CD4-positive, alpha-beta T cell treated with Interleukin-1 beta for 1 hour (primary cell): ENCODE data around the gene ZNF814.
"Not testable (repeated sequence)": the region's sequence is repeated elsewhere in the genome, so short reads cannot be mapped to it uniquely, and the experiment has no call there.

Experiments used
- DNase-seq, 2 donors: peaks; one replicate each; pipeline ENCODE4 v3.0.0-alpha.2; 2020 to 2022

ZNF814 gene

GRCh38 chr19:57888560-57889231 lies at the start of gene ZNF814:
TSS of gene ZNF814 (minus strand) at chr19:57889037. CDS start at chr19:57888802, 235 bp downstream.
- peak; percentile 83 to 87 for DNase-seq

- DNase-seq = no peak
Measured at GRCh38 chr19:57935731-57936130, 46.9 kb upstream of the ZNF814 start.

DNA sequence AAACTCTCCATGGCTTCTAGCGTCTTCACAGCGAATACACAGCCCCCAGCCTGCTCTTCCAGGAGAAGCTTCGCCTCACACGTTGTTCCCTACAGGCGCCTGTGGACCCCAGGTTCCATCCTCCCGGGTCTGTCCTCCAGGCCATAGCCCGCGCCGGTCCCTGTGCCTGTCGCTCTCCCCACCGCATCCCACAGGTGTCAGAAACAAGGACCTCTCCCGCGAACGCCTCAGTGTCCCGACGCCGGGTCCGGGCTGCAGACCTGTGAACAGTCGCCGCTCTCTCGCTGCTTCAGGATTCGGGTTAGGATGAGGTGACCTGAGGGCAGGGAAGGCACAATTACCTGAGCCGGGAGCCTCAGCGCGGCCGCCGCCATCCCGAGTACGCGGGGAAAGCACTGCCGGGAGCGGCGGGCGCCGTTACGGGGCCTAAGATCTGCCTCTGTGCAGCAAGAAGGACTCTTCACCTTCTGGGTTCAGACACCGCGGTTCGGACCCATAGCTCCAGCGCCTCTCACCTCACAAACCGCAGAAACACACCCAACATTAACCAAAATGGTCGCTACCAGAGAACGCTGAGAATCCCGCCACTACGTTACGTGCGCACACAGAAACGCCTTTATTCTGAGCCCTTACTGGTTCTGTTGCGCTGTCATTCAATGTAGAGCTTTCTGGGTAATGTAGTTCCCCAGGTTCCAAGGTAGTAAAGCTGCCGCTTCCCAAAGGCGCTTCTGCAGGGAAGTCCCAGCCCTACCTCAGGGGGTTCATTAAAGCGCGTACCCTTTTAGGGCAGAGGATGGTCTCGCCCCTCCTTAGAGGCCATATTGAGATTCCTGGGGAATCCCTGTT lies 46.2 kb upstream of the ZNF814 start, which contains the start of gene ZNF418:
Gene ZNF418 (minus strand): TSS at position 583 of the 846 bp plus-strand sequence. CDS start 1,580 bp downstream, outside the sequence.
- peak; percentile 66 to 67 for DNase-seq

- no peak for DNase-seq
Measured at GRCh38 chr19:57927587-57927986, 38.8 kb upstream of the ZNF814 start.

DNA sequence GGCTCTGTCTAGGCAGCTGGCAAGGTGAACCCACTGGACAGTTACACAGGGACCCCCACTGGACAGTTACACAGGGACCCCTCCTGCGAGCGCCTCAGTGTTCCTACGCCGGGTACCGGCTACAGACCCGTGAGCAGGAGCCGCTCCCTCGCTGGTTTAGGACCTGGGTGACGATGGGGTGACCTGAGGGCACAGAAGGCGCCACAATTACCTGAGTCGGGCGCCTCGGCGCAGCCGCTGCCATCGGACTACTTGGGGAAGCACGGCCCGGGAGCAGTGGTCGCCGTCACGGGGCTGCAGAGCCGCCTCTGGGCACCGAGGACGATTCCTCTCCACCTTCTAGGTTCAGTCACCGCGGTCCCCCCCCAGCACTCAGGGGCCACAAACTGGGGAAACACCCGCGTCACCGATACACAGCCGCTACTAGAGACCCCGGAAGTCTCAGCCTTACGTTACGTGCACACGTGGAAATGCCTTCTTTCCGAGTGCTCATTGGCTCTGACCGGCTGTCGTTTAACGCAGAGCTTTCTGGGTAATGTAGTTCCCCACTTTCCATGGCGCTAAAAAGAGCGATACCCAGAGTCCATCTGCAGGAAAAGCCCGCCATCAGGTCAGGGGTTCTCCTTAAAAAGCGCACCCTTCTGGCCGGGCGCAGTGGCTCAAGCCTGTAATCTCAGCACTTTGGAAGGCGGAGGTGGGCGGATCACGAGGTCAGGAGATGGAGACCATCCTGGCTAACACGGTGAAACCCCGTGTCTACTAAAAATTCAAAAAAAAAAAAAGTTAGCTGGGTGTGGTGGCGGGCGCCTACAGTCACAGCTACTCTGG lies 27.5 kb upstream of the ZNF814 start, which contains the start of gene ZNF417:
Gene ZNF417 (minus strand): TSS at position 425 of the 828 bp plus-strand sequence. CDS start 181 bp downstream, at position 244.
- DNase-seq = peak; percentile 93

GRCh38 chr19:57914531-57914930 lies 25.7 kb upstream of the ZNF814 start:
- no peak for DNase-seq

DNA sequence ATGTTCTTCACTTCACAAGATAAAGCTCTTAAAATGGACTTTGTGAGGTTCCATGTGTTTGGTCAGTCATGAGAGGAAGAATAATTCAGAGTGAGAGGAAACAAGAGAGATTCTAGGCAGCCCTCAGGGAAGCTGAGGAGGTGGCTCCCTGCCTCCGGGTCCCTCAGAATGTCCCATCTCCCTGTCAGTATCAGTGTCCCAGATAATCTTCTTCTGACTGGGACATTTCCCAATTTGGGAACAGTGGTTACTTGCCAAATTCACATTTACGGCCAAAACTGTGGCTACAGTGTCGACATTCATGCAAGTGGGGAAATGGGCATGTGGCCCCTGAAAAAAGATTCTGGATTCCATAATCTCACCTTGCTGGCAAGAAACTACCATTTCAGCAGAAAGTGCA lies 18.6 kb upstream of the ZNF814 start:
- DNase-seq = no peak

GRCh38 chr19:57905258-57905657 lies 16.4 kb upstream of the ZNF814 start:
- DNase-seq = no peak

GRCh38 chr19:57903618-57904184 lies 14.9 kb upstream of the ZNF814 start:
- no peak for DNase-seq

- DNase-seq = no peak
Measured at GRCh38 chr19:57900311-57900710, 11.5 kb upstream of the ZNF814 start.

DNA sequence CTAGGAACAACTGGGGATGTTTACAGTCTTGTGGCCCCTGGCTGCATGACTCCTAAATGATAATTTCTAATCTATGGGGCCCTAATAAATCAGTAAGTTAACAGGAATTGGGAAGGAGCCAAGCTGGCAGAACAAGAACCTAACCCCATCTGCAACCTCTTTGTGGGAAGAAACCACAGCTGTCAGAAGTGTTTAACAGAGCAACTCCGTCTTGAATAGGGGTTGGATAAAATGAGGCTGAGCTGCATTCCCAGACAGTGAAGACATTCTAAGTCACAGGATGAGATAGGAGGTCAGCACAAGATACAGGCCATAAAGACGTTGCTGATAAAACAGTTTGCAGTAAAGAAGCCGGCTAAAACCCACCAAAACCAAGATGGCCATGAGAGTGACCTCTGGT lies 1.9 kb upstream of the ZNF814 start:
- DNase-seq = not testable (repeated sequence)

DNA sequence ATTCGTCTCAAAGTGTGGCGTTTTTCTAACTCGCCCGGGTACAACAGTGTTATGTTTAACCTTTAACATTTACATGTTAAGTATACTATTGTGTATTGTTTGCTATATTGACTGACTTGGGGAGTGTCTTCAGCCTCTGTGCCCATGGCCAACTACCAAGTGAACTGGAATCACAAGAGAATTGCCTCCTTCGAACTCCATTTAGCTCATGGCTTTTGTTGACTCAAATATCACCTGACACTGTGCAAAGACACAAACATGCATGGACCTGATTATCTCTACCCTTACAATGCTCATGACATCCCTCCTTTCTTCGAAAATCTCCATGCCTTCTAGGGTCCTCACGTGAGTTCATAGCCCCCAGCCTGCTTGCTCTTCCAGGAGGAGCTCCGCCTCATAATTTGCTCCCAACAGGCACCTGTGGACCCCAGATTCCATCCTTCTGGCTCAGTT lies 704 bp downstream of the ZNF814 start:
- DNase-seq = no peak

DNA sequence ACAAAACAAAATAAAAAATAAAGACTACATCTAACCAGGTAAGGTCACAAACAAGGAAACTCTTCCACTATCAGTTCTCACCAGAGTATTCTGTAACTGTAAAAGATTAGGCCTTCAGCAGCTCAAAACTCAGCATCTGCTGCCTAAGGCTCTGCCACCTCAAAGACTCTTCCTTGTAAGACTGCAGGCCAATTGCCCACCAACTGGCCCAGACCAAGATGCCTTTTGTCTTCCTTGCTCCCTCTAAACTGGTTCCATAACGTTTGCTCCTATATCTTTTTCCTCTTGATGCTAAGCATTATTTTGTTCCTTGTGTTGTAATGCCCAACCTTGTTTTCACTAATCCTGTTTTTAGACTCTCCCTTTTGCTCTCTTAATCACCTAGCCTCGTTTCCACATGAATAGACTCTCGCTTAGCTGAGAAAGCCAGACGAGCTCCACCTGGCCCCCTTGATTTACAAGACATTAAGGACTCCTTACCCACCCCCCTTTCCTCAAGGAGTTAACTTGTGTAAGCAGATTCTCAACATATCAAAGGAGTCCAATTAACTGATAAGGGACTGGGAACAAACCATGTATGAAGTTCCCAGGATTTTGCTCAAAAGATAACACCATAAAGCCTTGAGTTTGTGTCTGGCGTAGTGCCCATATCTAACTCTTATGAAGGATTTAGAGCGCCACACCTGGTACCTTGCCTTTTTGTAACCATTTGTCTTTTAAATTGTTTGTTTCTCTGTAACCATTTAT lies 1.5 kb downstream of the ZNF814 start:
- DNase-seq = no peak

- no peak for DNase-seq
Measured at GRCh38 chr19:57886046-57886445, 2.8 kb downstream of the ZNF814 start.

DNA sequence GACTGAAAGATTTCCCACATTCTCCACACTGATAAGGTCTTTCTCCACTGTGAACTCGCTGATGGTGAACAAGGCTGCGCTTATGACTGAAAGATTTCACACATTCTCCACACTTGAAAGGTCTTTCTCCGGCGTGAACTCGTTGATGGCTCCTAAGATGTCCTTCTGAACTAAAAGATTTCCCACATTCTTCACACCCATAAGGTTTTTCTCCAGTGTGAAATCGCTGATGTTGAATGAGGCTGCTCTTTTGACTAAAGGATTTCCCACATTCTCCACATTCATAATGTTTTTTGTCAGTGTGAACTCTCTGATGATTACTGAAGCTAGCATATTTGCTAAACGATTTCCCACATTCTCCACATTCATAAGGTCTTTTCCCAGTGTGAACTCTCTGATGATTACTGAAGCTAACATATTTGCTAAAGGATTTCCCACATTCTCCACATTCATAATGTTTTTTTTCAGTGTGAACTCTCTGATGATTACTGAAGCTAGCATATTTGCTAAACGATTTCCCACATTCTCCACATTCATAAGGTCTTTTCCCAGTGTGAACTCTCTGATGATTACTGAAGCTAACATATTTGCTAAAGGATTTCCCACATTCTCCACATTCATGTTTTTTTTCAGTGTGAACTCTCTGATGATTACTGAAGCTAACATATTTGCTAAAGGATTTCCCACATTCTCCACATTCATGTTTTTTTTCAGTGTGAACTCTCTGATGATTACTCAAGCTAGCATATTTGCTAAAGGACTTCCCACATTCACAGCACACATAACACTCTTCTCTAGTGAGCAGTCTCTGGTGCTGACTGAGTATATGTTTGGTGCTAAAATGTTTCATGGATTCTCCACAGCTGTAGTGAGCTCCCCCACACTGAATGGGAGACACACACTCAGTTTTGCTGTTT lies 14.7 kb downstream of the ZNF814 start:
- not testable (repeated sequence) for DNase-seq

- no peak for DNase-seq
Measured at GRCh38 chr19:57872450-57872849, 16.4 kb downstream of the ZNF814 start.

DNA sequence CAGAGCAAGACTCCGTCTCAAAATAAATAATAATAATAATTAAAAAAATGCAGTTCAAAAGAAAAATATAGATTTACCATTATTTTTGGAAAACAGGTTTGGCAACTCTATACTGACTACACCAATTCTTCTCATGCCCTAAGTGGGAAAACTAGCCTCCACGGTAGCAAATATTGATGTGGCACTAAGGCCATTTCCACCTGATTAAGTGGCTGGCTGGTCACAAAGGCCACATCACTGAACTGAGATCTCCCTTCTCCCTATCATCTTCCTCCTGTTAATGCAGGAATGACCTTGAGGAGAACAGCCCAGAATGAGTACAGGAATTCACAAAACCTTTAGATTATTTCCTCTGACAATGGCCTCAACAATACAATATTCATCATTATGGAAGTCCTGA lies 18.6 kb downstream of the ZNF814 start:
- no peak for DNase-seq

DNA sequence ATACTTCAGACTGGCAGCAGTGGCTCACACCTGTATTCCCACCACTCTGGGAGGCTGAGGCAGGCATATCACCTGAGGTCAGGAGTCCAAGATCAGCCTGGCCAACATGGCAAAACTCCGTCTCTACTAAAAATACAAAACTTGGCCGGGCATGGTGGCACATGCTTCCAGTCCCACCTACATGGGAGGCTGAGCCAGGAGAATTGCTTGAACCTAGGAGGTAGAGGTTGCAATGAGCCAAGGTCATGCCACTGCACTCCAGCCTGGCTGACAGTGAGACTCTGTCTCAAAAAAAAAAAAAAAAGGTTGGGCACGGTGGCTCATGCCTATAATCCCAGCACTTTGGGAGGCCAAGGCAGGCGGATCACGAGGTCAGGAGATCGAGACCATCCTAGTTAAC lies 19.2 kb downstream of the ZNF814 start:
- DNase-seq = not testable (repeated sequence)

DNA sequence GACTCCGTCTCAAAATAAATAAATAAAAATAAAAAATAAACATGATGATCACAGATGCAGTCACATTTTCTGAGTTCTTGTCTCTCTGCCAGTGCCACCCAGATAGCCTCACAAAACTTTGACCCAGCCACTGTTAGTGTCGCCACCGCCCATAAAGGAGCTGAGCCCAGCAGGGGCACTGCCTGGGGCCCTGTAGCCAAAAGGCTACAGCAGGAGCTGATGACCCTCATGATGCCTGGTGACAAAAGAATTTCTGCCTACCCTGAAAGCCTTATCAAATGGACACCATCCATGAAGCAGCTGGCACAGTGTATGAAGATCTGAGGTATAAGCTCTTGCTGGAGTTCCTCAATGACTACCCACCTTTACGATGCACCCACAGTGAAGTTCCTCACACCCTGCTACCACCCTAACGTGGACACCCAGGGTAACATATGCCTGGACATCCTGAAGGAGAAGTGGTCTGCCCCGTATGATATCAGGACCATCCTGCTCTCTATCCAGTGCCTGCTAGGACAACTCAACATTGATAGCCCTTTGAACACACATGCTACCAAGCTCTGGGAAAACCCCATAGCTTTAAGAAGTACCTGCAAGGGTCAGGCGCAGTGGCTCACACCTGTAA lies 20.9 kb downstream of the ZNF814 start:
- DNase-seq = no peak

DNA sequence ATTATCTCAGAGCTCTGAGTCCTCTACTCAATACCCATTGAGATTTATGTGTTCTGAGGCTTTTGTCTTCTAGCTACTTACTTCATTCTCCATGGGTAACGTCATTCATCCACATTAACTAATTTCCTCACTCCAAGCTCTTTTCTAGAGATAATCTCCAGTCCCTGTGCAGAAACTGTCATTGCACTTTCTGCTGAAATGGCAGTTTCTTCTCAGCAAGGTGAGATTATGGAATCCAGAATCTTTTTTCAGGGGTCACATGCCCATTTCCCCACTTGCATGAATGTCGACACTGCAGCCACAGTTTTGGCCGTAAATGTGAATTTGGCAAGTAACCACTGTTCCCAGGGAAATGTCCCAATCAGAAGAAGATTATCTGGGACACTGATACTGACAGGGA lies 26.5 kb downstream of the ZNF814 start:
- not testable (repeated sequence) for DNase-seq
